Neural crest cell (in vitro differentiated cells): ENCODE results near the gene IGFALS. TPM values are rescaled to one million over a fixed set of nuclear protein-coding genes. Genes with fewer than 3 reads are reported as not detected.

ENCODE experiments used
- DNase-seq: peaks from one replicate; pipeline ENCODE4 v3.0.0; 2021; ENCODE audit warnings: low read depth, mixed read lengths, low spot score
- H3K27ac Mint-ChIP-seq: one replicate; pipeline ENCODE4 v1.8.0; 2021; ENCODE audit warnings: mild to moderate bottlenecking, mixed read lengths; ENCODE audit not compliant: unreplicated experiment
- H3K27me3 Mint-ChIP-seq: 2 replicates; pipeline ENCODE4 v1.8.0; 2021; ENCODE audit warnings: low read depth, mild to moderate bottlenecking, mixed read lengths
- H3K36me3 Mint-ChIP-seq: 2 replicates; pipeline ENCODE4 v1.8.0; 2021; ENCODE audit warnings: low read depth, mild to moderate bottlenecking, mixed read lengths
- H3K4me1 Mint-ChIP-seq: 2 replicates; pipeline ENCODE4 v1.8.0; 2021; ENCODE audit warnings: mixed read lengths
- H3K4me3 Mint-ChIP-seq: one replicate; pipeline ENCODE4 v1.8.0; 2021; ENCODE audit warnings: mild to moderate bottlenecking, mixed read lengths
- H3K9me3 Mint-ChIP-seq: 2 replicates; pipeline ENCODE4 v1.8.0; 2021; ENCODE audit warnings: mixed read lengths
- total RNA-seq: library from RNA; stranded (reverse); gene quantifications from 2 replicates; pipeline ENCODE4 v1.2.1, GENCODE V29; 2021
- TF ChIP-seq, protein P1 (sequence below): fragments of 200-600 bp; sonication (generic); conservative IDR thresholded peaks from 2 replicates; pipeline ENCODE4 v1.5.0; 2021; ENCODE audit warnings: antibody characterized with exemption, mild to moderate bottlenecking

IGFALS gene
- total RNA-seq, 1 donor from 2014 or later = 0.14 TPM

DNA sequence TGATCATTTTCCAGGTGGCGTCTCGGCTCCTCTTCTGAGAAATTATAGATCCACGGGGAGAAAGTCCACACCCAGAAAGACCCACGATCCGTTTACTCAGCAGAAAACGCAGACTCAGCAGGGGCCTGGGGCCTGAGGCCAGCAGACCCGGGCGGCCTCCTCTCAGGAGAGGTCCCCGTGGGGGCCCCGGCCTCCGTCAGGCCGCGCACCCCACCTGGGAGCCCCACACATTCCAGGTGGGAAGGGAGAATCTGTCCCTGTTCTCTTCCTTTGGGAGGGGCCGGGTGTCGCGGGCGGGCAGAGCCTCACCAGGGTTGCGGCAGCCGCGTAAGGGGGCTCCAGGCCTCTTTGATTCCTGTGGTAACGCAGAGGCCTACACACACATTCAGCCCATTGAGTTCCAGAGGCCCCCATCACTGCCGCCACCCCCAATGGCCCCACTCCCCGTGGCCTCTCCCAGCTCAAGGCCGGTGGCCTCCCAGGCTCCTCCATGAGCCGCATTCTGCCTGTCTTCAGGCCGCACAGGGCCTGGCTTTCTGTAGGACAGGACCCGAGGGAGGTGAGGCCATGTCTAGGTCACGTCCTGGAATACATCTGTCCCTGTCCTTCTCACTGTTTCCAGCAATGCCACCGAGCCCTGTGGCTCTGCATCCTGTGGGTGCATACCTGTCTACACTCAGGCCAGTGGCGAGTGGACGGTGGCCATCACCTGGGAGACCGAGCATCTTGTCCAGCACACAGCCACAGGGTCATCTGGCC lies 1.6 kb upstream of the IGFALS start:
- Mint-ChIP-seq H3K4me1 (no peaks in the 10 kb centered on the region), H3K27me3 (no peaks in the 10 kb centered on the region)

DNA sequence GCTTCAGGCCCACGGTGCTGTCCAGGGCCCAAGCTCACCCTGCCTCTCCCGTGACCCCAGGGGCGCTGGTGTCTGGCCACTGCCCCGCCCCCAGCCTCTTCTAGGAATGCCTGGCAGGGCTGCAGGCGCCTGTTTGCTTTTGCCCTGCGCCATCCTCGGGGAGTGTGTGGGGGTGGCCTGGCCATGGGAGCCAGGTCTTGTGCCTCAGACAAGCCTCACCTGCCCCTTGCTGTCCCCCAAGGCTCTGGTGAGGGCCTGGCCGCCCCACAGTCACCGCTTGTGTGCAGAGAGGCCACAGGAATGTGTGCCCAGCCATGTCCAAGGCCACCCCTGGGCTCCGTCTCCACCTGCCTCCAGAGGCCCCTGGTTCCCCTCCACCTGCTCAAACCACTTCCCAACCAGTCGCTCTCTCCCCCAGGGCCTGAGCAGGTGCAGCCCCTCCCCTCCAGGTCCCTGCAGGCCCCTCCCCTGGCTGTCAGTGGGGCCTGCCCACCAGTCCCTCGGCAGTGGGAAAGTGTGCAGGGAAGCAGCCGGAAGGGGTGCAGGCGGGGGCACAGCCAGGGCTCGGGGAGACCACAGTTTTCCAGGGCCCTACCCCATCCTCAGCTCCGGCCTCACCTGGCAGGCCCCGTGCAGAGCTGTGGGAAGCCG lies 841 bp upstream of the IGFALS start:
- H3K27me3 Mint-ChIP-seq = no peaks in the 10 kb centered on the region
- peaks cover 11% of the 10 kb centered on the region for H3K36me3 Mint-ChIP-seq
- H3K27ac Mint-ChIP-seq = no peak overlapping the region
- TF ChIP-seq, protein P1, sequence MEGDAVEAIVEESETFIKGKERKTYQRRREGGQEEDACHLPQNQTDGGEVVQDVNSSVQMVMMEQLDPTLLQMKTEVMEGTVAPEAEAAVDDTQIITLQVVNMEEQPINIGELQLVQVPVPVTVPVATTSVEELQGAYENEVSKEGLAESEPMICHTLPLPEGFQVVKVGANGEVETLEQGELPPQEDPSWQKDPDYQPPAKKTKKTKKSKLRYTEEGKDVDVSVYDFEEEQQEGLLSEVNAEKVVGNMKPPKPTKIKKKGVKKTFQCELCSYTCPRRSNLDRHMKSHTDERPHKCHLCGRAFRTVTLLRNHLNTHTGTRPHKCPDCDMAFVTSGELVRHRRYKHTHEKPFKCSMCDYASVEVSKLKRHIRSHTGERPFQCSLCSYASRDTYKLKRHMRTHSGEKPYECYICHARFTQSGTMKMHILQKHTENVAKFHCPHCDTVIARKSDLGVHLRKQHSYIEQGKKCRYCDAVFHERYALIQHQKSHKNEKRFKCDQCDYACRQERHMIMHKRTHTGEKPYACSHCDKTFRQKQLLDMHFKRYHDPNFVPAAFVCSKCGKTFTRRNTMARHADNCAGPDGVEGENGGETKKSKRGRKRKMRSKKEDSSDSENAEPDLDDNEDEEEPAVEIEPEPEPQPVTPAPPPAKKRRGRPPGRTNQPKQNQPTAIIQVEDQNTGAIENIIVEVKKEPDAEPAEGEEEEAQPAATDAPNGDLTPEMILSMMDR = no peak
- DNase-seq = no peak
- no peak overlapping the region for H3K4me3 Mint-ChIP-seq
- H3K4me1 Mint-ChIP-seq = no peaks in the 10 kb centered on the region
- H3K9me3 Mint-ChIP-seq = no peaks in the 10 kb centered on the region

More for the DNA sequence above, 1.6 kb upstream of the IGFALS start:
- Mint-ChIP-seq H3K27ac (no peak overlapping the region), H3K9me3 (no peaks in the 10 kb centered on the region), H3K36me3 (peaks cover 14% of the 10 kb centered on the region), H3K4me3 (no peak overlapping the region)
- no peak for DNase-seq
- TF ChIP-seq, protein P1 = no peak

DNA sequence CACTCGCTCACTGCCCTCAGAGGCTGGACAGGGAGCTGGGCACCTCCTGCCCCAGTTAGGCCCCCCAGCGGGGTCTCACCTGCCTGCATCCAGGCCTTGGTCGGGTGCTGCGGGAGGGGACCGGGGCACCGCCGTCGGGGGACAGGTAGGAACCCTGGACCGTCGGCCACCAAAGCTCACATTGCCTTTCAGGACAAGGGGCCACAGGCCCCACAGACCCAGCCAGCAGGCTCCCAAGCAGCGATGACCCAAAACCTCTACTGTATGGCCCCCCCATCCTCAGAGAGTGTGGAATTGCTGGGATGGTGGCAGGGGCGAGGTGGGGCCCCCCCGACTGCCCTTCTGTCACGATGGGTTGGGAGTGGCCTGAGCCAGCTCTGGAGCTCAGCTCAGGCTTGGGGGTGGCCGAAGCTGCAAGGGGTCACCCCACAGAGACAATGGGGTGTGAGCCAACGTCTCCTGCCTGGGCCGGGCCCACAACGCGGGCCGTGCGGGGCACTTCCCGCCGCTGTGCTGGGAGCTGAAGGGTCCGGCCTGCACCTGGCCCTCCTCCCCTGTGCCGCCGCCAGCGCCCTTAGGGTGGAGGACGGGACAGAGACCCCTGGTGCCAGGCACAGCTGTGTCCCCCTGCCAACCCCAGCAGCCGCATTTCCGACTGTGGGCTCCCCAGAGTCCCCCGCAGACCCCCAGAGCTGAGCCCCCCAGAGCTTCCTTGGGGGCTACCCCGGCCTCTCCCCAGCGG lies 498 bp downstream of the IGFALS start:
- Mint-ChIP-seq H3K9me3 (no peaks in the 10 kb centered on the region), H3K27ac (no peak overlapping the region), H3K36me3 (peaks cover 5% of the 10 kb centered on the region), H3K4me1 (no peaks in the 10 kb centered on the region), H3K27me3 (no peaks in the 10 kb centered on the region), H3K4me3 (no peak overlapping the region)
- TF ChIP-seq, protein P1 = no peak
- DNase-seq = no peak

DNA sequence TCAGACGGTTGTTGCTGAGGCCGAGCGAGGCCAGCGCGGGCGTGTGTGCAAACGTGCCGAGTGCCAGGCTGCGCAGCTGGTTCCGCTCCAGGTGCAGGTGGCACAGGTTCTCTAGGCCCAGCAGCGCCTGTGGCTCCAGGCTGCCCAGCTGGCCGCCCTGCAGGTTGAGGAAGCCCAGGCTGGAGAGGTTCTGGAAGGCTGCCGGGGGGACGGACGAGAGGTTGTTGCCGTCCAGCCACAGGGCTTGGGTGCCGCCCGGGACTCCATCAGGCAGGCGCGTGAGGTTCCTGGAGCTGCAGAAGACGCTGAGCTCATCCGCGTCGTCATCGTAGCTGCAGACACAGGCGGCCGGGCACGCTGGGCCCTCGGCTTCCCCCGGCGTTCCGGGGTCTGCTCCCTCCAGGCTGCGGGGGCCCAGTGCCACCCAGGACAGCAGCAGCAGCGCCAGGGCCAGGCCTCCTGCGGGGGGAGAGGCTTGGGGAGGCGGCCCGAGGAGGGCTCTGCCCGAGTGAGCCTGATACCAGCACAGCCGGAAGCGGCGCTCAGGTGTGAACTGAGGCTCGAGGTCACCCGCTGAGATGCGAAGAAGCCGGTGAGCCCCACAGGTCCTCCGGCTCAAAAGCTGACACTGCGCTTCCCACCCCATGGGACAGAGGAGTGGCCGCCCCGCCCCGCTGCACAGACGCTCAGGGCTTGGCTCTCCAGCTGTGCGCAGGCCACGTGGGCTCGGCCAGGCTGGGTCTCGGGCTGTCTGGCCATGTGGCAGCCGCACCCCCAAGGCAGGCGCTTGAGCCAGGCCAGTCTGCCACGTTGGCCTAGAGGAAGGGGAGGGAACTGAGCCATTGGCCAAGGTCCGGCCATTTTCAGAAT lies 1.3 kb downstream of the IGFALS start:
- DNase-seq = no peak
- Mint-ChIP-seq H3K4me3 (no peak overlapping the region), H3K27ac (no peak overlapping the region), H3K36me3 (peaks cover 4% of the 10 kb centered on the region), H3K27me3 (no peaks in the 10 kb centered on the region), H3K9me3 (no peaks in the 10 kb centered on the region), H3K4me1 (no peaks in the 10 kb centered on the region)
- TF ChIP-seq, protein P1 = no peak
